Ecto neural progenitor cell (in vitro differentiated cells): ENCODE measurements around the gene TTC28.

Experiments used
- DNase-seq: peaks from one replicate; pipeline ENCODE4 v3.0.0-alpha.2; 2018; ENCODE audit warnings: low spot score

The TTC28 gene

DNA sequence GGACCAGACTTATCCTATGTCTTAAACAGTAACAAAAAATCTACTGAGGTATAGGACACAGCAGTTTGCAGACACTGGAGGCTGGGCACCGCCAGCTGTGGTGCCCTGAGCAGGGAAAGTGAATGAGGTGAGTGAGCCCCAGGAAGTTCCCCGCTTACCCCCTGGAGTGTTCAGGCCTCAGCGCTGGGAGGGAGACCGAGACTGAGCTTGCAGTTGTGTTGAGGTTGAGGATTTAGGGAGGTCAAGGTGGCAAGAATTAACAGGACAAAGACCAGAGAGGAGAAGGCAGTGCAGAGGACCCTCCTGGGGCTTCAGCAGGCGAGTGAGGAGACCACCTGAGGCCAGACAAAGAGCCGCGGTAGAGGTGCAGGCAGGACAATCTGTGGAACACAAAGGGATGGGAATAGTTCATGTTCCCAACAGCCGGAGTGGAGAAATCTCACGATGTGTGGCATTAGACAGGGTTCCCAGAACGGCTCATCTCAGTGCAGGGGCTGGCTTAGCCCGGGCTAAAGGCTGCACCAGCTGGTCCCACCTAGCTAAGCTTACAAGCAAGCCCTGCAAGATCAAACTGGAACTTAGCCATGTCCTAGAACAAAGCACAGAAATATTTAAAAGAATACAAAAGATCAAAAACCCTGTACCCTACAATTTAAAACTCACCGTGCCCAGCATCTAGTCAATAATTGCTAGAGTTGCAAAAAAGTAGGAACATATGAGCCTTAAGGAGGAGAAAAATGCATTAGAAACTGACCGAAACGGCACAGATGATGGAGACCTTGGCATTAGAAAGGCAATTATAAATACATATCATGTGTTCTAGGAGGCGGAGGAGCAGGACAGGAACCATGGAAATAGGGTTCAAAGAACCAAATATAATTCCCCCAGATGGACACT lies 713.2 kb downstream of the TTC28 start:
- no peak for DNase-seq

DNA sequence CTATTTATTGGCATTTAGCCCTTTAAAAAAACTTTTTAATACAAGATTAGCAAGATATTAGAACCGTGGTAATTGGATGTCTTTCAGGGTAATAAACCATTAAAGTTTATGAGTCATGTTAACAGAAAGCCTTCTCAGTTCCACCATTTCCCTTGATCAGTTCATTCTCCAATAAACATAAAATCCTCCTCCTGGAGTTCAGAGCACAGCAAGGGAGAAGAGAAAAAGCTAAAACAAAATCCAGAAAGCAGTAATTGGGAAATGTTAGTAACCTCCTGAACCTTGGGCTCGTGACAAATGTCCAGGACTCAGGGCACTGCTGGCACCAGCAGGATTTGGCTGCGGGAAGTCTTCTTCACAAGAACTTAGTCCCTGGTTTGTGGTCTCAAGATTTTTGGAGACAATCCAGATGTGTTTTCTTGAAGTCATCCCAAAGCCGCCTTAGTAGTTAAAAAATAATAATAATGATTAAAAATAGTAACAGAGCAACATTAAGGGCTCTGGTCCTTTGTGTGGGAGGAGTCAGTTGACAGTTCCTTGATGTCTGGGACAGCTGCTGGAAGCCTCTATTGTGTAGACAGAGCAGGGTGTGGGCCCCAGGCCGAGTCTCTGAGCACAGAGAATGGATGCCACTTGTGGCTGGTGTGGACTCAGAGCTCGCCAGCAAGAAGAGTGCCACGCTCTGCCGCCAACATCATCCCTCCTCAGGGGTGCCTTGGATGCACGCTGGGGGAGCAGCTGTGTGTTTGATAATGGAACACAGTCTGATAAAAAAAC lies 717.2 kb downstream of the TTC28 start:
- DNase-seq: no peak

DNA sequence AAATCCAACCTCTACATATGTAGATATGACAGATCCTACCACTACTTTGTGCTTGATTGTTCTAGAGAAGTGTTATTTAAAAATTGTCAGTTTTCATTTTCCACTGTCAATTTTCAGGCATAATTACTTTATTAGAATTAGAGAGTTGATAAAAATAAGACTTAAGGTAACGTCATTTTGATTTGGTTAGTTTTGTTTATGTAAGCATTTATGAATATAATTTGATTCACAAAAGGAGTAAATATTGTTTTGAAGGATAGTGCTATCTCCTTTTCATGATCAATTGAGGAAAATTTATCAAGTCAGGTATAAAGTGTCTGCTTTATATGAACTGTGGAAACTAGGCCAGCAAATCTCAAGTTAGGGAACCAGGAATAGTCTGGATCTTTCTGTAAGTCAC lies 718.0 kb downstream of the TTC28 start:
- DNase-seq: no peak

DNA sequence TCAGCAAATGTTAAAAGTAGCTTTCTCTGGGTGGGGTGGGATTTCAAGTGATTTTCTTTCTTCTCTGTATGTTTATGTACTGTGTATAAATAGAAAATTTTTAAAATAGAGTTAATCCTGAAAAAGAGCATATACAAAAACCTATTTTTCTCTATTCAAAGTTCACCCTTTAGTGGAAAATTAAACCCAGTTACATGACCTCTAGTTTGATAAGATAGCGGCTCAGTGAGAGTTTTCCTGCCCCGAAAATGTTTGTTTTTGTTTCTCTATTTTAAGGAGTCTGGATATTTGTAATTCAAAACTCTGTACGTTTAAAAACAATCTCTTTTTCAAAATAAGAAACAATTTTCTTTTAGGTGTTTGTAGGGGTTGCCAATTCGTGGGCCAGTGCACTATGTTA lies 718.5 kb downstream of the TTC28 start:
- DNase-seq: no peak

DNA sequence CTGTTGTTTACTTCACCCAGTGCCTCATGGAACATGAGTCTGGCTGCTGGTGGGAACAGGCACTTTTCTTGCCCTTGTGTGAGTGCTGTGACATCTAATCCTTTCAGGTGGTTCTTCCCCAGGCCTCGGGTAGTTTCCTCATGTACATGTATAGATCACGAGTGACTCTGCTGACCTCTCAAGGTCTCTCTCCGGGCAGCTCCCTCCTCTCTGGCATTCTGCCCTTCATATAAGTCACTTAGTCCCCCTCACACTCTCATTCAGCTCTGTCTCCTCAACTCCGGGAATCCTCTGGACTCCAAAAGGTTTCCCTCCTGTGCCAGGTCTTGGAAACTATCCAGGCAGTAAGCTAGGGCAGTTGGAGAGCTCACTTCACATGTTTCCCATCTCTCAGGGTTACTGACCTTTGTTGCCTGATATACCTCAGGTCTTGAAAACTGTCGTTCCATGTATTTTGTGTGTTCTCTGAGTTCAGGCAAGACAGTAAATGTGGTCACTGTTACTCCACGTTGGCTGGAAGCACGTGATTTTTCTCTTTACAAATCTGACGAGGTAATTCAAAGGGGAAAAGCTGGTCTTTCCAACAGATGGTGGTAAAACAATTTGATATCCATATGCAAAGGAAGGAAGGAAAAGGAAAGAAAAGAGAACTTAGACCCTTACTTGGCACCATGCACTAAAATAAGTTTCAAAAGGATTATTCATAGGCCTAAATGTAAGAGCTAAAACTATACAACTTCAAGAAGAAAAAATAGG lies 720.1 kb downstream of the TTC28 start:
- no peak for DNase-seq

DNA sequence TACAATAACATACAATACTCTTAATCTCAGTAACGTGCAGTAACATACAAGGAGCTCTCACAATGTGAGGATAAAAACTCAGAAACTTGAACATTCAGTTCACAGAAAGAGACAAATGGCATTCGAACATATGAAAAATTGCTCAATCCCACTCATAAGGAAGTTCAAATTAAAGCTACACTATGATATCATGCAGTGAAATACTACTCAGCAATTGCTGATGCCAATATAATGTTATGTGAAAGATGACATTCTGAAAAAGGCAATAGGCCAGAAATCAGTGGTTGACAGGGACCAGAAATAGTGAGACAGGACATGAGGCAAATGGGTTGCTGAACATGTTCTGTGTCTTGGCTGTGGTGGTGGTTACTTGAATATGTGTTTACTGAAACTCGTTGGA lies 726.9 kb downstream of the TTC28 start:
- no peak for DNase-seq

DNA sequence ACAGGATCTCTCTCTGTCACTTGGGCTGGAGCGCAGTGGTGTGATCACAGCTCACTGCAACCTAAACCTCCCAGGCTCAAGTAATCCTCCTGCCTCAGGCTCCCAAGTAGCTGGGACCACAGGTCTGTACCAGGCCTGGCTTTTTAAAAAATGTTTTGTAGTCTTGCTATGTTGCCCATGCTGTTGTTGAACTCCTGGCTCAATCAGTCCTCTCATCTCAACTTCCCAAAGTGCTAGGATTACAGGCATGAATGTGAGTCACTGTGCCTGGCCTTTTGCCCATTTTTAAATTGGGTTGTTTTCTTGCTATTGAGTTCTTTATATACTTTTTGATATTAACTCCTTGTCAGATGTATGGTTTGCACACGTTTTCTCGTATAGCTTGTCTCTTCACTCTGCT lies 727.5 kb downstream of the TTC28 start:
- DNase-seq: no peak

DNA sequence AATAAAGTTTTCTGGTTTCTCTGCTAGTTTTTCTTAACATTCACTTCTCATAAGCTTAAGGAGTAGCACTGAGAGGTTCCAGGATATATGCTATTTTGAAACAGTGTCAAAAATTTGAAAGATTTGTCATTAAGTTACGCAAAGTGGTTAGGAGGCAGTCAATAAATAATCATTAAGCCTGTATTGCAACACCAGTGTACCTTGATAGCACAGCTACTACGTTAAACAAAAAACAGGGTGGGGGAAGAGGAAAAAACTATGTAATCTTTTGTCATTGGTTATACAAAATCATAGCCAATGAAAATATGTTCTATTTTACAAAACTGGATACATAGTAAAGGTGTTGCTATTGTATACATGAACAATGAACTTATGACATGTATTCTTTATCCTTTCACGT lies 730.2 kb downstream of the TTC28 start:
- no peak for DNase-seq

DNA sequence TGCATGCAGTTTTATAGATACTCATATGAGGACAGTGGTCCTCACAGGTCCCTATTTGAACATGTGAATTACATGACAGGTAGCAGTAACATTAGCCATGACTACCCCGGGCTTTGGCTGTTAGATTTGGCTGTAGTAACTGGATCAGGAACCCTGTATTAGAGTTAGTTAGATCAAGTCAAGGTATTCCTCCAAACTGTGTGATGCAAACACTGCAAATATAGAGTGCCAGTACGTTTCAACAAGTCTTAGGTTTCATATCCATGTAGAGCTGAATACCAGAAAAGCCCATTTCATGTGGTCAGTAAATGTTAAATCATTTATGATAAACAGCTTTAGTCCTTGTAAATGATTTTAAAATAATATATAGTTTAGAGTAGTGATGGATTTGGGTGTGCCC lies 731.1 kb downstream of the TTC28 start:
- no peak for DNase-seq

DNA sequence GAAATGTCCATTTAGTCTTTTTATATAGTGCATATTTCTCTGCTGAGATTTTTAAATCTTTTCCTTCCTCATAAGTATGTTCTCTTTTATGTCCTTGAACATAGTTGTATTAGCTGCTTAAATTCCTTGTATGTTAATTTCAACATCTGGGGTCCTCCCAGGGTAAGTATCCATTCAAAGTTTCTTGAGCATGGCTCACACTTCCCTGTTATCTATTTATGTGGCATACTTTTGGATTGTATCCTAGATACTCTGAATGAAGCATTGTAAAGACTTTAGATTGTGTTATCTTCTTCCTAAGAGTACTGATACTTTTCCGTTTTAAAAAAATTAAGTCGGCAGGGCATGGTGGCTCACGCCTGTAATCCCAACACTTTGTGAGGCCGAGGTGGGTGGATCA lies 732.2 kb downstream of the TTC28 start:
- DNase-seq: no peak

DNA sequence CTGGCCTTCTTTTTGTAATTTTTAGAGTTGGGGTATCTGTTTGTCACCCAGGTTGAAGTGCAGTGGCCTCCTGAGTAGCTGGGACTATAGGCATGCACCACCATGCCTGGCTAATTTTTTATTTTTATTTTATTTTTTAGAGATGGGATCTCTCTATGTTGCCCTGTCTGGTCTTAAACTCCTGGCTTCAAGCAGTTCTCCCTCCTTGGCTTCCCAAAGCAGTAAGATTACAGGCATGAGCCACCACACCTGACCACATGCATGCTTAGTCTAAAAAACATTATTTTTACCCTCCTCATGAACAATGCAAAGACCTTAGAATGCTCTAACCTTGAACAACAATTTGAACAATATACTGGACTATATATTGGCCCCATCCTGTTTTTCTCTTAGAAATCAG lies 738.5 kb downstream of the TTC28 start:
- no peak for DNase-seq

DNA sequence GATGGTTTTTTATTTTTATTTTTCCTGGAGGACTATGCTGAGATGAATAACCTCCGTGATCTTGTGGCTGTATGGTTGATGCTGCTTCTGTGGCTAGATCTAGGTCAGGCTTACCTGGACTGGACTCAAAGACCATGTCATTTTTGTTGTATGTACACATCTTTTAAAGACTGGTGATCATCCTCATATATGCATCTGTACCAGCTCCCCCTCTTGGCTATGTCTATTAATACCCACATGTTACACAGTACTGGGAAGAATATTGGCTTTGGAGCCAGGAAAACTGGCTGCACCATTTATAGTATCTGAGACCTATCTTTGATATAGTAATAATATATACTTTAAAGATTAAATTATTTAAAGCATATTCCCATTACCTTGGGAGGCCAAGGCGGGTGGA lies 742.2 kb downstream of the TTC28 start:
- no peak for DNase-seq

DNA sequence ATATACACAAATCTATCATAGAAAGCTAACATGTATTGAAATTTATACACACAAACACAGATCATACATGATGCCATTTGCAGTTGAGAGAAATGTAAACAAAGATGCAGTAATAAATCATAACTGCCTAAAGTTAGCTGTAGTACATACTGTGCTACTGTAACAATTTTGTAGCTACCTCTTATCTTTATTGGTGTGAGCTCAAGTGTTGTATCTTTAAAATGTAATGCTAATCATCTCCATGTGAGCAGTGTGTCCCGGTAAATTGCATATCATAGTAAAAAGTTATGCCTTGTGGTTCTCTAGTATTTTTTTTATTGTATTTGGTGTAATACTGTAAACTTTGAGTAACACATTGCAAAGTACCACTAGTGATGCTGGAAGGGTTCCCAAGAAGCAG lies 743.7 kb downstream of the TTC28 start:
- no peak for DNase-seq

DNA sequence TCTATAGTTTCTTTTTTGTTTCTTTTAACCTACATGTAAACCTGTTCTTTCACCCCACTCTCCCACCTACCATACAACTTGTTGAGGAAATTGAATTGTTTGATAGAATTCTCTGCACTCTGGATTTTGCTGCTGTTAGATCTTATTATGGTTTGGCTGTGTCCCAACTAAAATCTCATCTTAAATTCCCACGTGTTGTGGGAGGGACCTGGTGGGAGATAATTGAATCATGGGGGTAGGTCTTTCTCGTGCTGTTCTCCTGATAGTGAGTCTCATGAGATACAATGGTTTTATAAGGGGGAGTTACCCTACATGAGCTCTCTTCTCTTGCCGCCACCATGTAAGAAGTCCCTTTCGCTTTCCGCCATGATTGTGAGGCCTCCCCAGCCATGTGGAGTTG lies 745.6 kb downstream of the TTC28 start:
- no peak for DNase-seq

DNA sequence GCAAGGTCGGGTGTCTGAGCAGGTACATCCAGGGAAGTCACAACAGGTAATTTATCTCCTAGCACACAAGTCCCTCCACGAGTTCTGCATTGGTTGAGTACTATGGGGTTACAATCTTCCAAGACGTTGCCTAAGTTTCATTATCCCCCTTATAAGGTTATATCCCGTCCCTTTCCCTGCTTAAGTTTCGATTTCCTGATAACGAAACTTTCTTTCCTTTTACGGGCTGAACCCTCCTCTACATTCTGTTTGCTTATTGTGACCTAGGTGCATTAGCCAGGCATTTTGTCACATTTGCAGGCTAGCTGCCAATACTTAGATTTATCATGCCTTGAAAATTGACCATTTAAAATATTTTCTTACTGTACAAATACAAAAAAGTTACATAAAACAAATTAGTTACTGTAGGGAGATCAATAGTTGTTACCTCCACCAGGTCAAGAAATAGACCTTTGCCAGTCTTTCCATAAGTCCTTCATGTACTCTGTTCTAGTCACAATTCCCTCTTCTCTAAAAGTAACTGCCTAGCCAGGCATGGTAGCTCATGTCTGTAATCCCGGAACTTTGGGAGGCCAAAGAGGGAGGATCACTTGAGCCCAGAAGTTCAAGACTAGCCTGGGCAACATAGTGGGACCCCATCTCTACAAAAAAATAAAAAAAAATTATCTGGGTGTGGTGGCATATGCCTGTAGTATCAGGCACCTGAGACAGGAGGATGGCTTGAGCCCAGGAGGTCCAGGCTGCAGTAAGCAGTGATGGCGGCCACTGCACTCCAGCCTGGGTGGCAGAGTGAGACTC lies 746.3 kb downstream of the TTC28 start:
- no peak for DNase-seq

DNA sequence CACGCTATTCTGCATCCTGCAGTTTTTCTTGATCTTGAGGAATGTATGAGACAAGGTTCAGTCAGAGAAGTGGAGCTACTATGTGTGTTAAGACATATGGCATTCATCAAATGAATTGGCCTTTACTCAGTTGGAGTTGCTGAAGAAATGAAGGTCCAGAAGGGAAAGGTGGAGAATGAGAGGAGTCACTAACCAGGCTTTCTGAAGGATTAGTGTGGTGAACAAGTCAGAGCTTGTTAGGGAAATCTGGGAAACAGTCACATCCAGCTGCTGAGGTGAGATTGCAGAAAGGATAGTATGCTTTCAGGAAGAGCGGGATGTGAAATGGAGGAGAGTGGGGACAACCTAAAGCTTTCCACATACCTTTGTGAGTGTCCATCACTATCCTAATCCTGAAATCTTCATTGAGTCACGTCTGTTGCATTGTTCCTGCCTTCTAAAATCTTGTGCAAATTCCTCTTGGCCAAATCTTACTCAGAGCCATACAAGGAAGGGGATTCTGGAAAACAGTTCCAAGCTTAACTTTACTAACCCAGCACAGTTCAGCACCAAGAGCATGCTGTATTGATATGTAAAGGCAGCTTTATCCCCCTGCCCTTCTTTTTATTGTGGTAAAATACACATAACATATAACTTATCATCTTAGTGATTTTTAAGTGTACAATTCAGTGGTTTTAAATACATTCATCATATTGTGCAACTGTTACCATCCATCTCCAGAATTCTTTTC lies 749.1 kb downstream of the TTC28 start:
- DNase-seq: no peak
